ENCODE results near the gene CDH8. TPM values are rescaled to one million over a fixed set of nuclear protein-coding genes. Genes with fewer than 3 reads are reported as not detected.

CDH8 gene
- total RNA-seq, 1 experiment from 2014 or later = 5.7 TPM

DNA sequence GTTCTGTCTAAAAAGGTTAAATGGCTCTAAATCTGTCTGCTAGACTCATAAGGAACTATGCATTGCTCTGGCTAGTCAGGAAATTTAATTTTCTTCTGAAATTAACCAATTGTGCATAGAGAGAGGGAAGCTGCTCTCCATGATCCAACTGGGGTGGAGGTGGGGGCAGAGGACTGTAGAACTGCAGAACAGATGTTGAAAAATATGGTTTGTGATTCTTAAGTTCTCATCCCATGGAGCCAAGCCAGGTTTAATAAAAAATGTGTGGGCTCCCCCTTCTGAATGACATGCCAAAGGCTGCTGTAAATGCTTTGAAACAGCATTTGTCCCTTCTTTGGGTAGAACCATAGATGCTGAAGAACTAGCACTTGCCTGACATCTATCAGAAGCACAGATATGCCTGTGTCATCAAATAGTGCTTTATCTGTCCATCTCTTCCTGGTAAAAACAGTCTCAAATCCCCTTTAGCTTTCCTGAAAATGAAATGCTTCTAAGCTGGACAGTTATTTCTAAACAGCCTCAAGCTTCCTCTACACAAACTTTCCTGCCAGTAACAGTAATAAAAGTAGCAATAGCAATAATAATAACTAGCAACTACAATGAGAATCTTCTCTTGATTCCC is 221.4 kb downstream of the CDH8 start:
- no peaks in the 10 kb centered on the region for H3K9me2 ChIP-seq (replicated peaks; ENCODE audit: low read length)
- H3K9ac ChIP-seq (ENCODE audit: low read length) = no peak overlapping the region
- no peaks in the 10 kb centered on the region for H3F3A ChIP-seq (ENCODE audit: low read length, unreplicated experiment)
- no peaks in the 10 kb centered on the region for H3K36me3 ChIP-seq (ENCODE audit: low read depth, low read length)
- no peaks in the 10 kb centered on the region for H3K9me3 ChIP-seq (ENCODE audit: low read length)
- peaks cover 3% of the 10 kb centered on the region for H3K4me1 ChIP-seq (ENCODE audit: insufficient read depth, low read length)
- no peaks in the 10 kb centered on the region for H4K20me1 ChIP-seq (ENCODE audit: low read length)
- BruUV-seq (replicated peaks) = no TSS peak
- DNase-seq = no peak
- POLR2A ChIA-PET (ENCODE audit: unreplicated experiment) = no interaction called here
- TF ChIP-seq EZH2 (IDR thresholded peaks at IDR 0.05; ENCODE audit: low read length, unreplicated experiment) (no peak), EZH2phosphoT487 (IDR thresholded peaks at IDR 0.05; ENCODE audit: borderline replicate concordance, low read length) (no peak)
- TF ChIP-seq, protein P1, sequence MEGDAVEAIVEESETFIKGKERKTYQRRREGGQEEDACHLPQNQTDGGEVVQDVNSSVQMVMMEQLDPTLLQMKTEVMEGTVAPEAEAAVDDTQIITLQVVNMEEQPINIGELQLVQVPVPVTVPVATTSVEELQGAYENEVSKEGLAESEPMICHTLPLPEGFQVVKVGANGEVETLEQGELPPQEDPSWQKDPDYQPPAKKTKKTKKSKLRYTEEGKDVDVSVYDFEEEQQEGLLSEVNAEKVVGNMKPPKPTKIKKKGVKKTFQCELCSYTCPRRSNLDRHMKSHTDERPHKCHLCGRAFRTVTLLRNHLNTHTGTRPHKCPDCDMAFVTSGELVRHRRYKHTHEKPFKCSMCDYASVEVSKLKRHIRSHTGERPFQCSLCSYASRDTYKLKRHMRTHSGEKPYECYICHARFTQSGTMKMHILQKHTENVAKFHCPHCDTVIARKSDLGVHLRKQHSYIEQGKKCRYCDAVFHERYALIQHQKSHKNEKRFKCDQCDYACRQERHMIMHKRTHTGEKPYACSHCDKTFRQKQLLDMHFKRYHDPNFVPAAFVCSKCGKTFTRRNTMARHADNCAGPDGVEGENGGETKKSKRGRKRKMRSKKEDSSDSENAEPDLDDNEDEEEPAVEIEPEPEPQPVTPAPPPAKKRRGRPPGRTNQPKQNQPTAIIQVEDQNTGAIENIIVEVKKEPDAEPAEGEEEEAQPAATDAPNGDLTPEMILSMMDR (conservative IDR thresholded peaks at IDR 0.05; ENCODE audit: low read depth, low read length) = no peak
- no peak overlapping the region for H2AFZ ChIP-seq (ENCODE audit: low read length)
- H3K4me2 ChIP-seq (ENCODE audit: low read length) = no peak overlapping the region
- CTCF ChIA-PET = no interaction called here
- H3K4me3 ChIP-seq (ENCODE audit: low read length) = no peak overlapping the region
- H3K27ac ChIP-seq (ENCODE audit: low read length) = no peak overlapping the region
- ATAC-seq = no peak
- no peaks in the 10 kb centered on the region for H3K27me3 ChIP-seq (ENCODE audit: low read length)
- H3K79me2 ChIP-seq (ENCODE audit: low read length) = no peaks in the 10 kb centered on the region
- intact Hi-C loops (cut with micrococcal nuclease) = no loop called here

DNA sequence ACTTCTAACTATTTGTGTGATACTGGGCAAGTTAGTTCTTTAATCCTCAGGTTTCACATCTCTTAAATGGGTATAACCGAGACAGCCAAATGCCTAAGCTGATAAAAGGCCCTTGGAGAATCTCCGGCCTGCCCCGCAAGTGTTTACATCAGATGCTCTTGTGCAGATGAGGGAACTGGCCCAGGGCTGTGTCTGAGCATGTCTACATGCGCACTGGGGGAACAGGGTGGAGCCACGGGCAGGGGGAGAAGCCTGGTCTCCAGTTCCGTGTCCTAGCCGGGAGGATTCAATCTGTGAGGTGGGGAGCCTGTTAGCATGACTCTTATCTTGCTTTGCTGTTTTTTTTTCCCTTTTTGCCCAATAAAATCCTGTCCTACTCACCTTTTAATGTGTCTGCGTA is 222.9 kb downstream of the CDH8 start:
- Histone ChIP-seq H3F3A (ENCODE audit: low read length, unreplicated experiment) (no peaks in the 10 kb centered on the region), H3K4me2 (ENCODE audit: low read length) (no peak overlapping the region), H3K79me2 (ENCODE audit: low read length) (no peaks in the 10 kb centered on the region), H3K4me3 (ENCODE audit: low read length) (no peak overlapping the region), H2AFZ (ENCODE audit: low read length) (no peak overlapping the region), H3K9me3 (ENCODE audit: low read length) (no peaks in the 10 kb centered on the region), H3K27me3 (ENCODE audit: low read length) (no peaks in the 10 kb centered on the region), H3K9me2 (replicated peaks; ENCODE audit: low read length) (no peaks in the 10 kb centered on the region), H3K9ac (ENCODE audit: low read length) (no peak overlapping the region), H3K4me1 (ENCODE audit: insufficient read depth, low read length) (no peaks in the 10 kb centered on the region), H3K27ac (ENCODE audit: low read length) (no peak overlapping the region), H3K36me3 (ENCODE audit: low read depth, low read length) (no peaks in the 10 kb centered on the region), H4K20me1 (ENCODE audit: low read length) (no peaks in the 10 kb centered on the region)
- BruUV-seq (replicated peaks) = no TSS peak
- intact Hi-C loops (cut with micrococcal nuclease) = no loop called here
- TF ChIP-seq, protein P1 (conservative IDR thresholded peaks at IDR 0.05; ENCODE audit: low read depth, low read length) = no peak
- no peak for TF ChIP-seq EZH2 (IDR thresholded peaks at IDR 0.05; ENCODE audit: low read length, unreplicated experiment)
- TF ChIP-seq EZH2phosphoT487 (IDR thresholded peaks at IDR 0.05; ENCODE audit: borderline replicate concordance, low read length) = no peak
- ATAC-seq = no peak
- ChIA-PET POLR2A (ENCODE audit: unreplicated experiment) (no interaction called here), CTCF (no interaction called here)
- DNase-seq = no peak

DNA sequence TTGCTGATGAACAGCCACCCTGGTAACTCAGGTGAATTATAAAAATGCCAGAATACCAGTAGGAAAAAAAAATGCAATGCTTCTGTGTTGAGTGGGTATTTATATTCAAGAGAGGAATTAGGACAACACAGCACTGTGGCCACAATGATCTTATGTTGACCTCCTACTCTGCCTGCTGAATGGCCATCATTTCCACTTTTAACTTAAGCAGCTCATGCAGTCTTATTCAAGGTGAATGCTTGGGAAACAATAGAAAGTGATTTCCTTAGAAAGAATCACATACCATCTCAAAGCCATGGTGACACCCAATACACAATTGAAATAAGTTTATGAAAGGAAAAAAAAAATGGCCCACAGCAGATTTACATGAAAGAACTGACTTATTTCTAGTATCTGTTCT is 224.0 kb downstream of the CDH8 start:
- no peak for DNase-seq
- no peaks in the 10 kb centered on the region for H3K9me3 ChIP-seq (ENCODE audit: low read length)
- POLR2A ChIA-PET (ENCODE audit: unreplicated experiment) = no interaction called here
- TF ChIP-seq, protein P1 (conservative IDR thresholded peaks at IDR 0.05; ENCODE audit: low read depth, low read length) = no peak
- TF ChIP-seq EZH2phosphoT487 (IDR thresholded peaks at IDR 0.05; ENCODE audit: borderline replicate concordance, low read length) (no peak), EZH2 (IDR thresholded peaks at IDR 0.05; ENCODE audit: low read length, unreplicated experiment) (no peak)
- no peaks in the 10 kb centered on the region for H3K79me2 ChIP-seq (ENCODE audit: low read length)
- no peaks in the 10 kb centered on the region for H3K27me3 ChIP-seq (ENCODE audit: low read length)
- H3K36me3 ChIP-seq (ENCODE audit: low read depth, low read length) = no peaks in the 10 kb centered on the region
- intact Hi-C loops (cut with micrococcal nuclease) = no loop called here
- H2AFZ ChIP-seq (ENCODE audit: low read length) = no peak overlapping the region
- BruUV-seq (replicated peaks) = no TSS peak
- H3K4me1 ChIP-seq (ENCODE audit: insufficient read depth, low read length) = no peaks in the 10 kb centered on the region
- H3K4me2 ChIP-seq (ENCODE audit: low read length) = no peak overlapping the region
- no peaks in the 10 kb centered on the region for H4K20me1 ChIP-seq (ENCODE audit: low read length)
- no peak overlapping the region for H3K27ac ChIP-seq (ENCODE audit: low read length)
- H3F3A ChIP-seq (ENCODE audit: low read length, unreplicated experiment) = no peaks in the 10 kb centered on the region
- no peak for ATAC-seq
- H3K9ac ChIP-seq (ENCODE audit: low read length) = no peak overlapping the region
- no peak overlapping the region for H3K4me3 ChIP-seq (ENCODE audit: low read length)
- H3K9me2 ChIP-seq (replicated peaks; ENCODE audit: low read length) = no peaks in the 10 kb centered on the region
- CTCF ChIA-PET = no interaction called here

Measured in PC-3 (cell line).